GM18526 (cell line): ENCODE measurements around the gene PALM.

Source experiments
- POLR2A ChIP-seq: IDR thresholded peaks from 3 replicates; pipeline ENCODE4 v1.6.1; 2011; ENCODE audit not compliant: insufficient read length; ENCODE audit errors: extremely low read depth

Gene PALM

GRCh38 chr19:690203-690602, 18.5 kb upstream of the PALM start:
- TF ChIP-seq POLR2A, result no peak

GRCh38 chr19:694481-695351, 14.0 kb upstream of the PALM start:
- no peak for TF ChIP-seq POLR2A

- TF ChIP-seq POLR2A, result no peak
These were observed 13.3 kb upstream of the PALM start, which contains the start of gene PRSS57 for GRCh38 chr19:695352-695949. PRSS57 (minus strand) TSS chr19:695452; CDS start chr19:695430, 22 bp downstream.

GRCh38 chr19:703329-703650, 5.4 kb upstream of the PALM start:
- TF ChIP-seq POLR2A, result no peak

- no peak for TF ChIP-seq POLR2A
These were observed 4.9 kb upstream of the PALM start for GRCh38 chr19:703651-704446.

- no peak for TF ChIP-seq POLR2A
These were observed 4.3 kb upstream of the PALM start for GRCh38 chr19:704447-704741.

GRCh38 chr19:709196-709964, 645 bp downstream of the PALM start:
- TF ChIP-seq POLR2A, result no peak

- TF ChIP-seq POLR2A, result no peak
These were observed 1.3 kb downstream of the PALM start for GRCh38 chr19:709965-710571.

GRCh38 chr19:710767-711166, 2.0 kb downstream of the PALM start:
- no peak for TF ChIP-seq POLR2A

GRCh38 chr19:711254-711653, 2.5 kb downstream of the PALM start:
- TF ChIP-seq POLR2A, result no peak

- TF ChIP-seq POLR2A, result no peak
These were observed 6.6 kb downstream of the PALM start for GRCh38 chr19:715347-715746.

GRCh38 chr19:718251-718951, 9.7 kb downstream of the PALM start:
- TF ChIP-seq POLR2A, result no peak

GRCh38 chr19:718991-719512, 10.3 kb downstream of the PALM start:
- no peak for TF ChIP-seq POLR2A
